Testis (tissue), 2 donors: Measurements from ENCODE around the gene KLK3.

Experiments used
- POLR2A ChIP-seq: fragments of 450-650 bp; IDR thresholded peaks from one replicate; pipeline ENCODE4 v1.6.1; 2017; ENCODE audit warnings: antibody characterized with exemption, mild to moderate bottlenecking, moderate library complexity
- TF ChIP-seq, protein P1 (sequence below), 3 experiments: fragments of 450-650 bp in 2 of 3; fragments of 200-600 bp in 1 of 3; sonication (generic) in 1 of 3; IDR thresholded peaks; one replicate each; pipeline ENCODE4 v1.5.1; 2016 to 2019; ENCODE audit warnings: antibody characterized with exemption in 3 of 3, mild to moderate bottlenecking in 2 of 3, moderate library complexity in 1 of 3

DNA sequence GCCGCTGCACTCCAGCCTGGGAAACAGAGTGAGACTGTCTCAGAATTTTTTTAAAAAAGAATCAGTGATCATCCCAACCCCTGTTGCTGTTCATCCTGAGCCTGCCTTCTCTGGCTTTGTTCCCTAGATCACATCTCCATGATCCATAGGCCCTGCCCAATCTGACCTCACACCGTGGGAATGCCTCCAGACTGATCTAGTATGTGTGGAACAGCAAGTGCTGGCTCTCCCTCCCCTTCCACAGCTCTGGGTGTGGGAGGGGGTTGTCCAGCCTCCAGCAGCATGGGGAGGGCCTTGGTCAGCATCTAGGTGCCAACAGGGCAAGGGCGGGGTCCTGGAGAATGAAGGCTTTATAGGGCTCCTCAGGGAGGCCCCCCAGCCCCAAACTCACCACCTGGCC is 18.3 kb downstream of the KLK3 start, which contains the start of gene KLK2:
- TF ChIP-seq, protein P1, sequence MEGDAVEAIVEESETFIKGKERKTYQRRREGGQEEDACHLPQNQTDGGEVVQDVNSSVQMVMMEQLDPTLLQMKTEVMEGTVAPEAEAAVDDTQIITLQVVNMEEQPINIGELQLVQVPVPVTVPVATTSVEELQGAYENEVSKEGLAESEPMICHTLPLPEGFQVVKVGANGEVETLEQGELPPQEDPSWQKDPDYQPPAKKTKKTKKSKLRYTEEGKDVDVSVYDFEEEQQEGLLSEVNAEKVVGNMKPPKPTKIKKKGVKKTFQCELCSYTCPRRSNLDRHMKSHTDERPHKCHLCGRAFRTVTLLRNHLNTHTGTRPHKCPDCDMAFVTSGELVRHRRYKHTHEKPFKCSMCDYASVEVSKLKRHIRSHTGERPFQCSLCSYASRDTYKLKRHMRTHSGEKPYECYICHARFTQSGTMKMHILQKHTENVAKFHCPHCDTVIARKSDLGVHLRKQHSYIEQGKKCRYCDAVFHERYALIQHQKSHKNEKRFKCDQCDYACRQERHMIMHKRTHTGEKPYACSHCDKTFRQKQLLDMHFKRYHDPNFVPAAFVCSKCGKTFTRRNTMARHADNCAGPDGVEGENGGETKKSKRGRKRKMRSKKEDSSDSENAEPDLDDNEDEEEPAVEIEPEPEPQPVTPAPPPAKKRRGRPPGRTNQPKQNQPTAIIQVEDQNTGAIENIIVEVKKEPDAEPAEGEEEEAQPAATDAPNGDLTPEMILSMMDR (IDR thresholded peaks at IDR 0.05), result no peak
- TF ChIP-seq POLR2A, result no peak
